Right lobe of liver (tissue), 6 donors: ENCODE measurements around the gene CLDND2. TPM values are rescaled to one million over a fixed set of nuclear protein-coding genes. Genes with fewer than 3 reads are reported as not detected.
A peak's percentile ranks its signal among the peaks of the same experiment; 100 is the strongest.

Experiments used
- ATAC-seq, 4 donors: fragments of 200-7000 bp; cut with Tn5 transposase; one replicate each; pipeline ENCODE4 v1.9.1; 2020; ENCODE audit warnings: mild to moderate bottlenecking in 4 of 4, moderate library complexity in 4 of 4
- DNase-seq, 3 donors: peaks; one replicate each; pipeline ENCODE4 v3.0.0-alpha.2; 2020
- H3K27ac ChIP-seq, 3 donors: fragments of 200-600 bp; one replicate each; pipeline ENCODE4 v1.8.0; 2022
- H3K27me3 ChIP-seq, 2 donors: fragments of 200-600 bp; one replicate each; pipeline ENCODE4 v1.8.0; 2022
- H3K36me3 ChIP-seq, 4 donors: fragments of 200-600 bp; sonication (generic) in 1 of 4; one replicate each; pipeline versions ENCODE4 v1.5.1 to v1.8.0; 2017 to 2022; ENCODE audit warnings: control low read depth in 1 of 4
- H3K4me1 ChIP-seq, 4 donors: fragments of 200-600 bp; sonication (generic) in 1 of 4; one replicate each; pipeline versions ENCODE4 v1.5.1 to v1.8.0; 2017 to 2022; ENCODE audit warnings: control low read depth in 1 of 4
- H3K4me3 ChIP-seq, 3 donors: fragments of 200-600 bp; one replicate each; pipeline ENCODE4 v1.8.0; 2022
- H3K9me3 ChIP-seq, 4 donors: fragments of 200-600 bp; sonication (generic) in 1 of 4; one replicate each; pipeline versions ENCODE4 v1.5.1 to v1.8.0; 2017 to 2022; ENCODE audit warnings: control low read depth in 1 of 4
- CTCF ChIP-seq, 4 donors: fragments of 200-600 bp in 3 of 4; fragments of 450-650 bp in 1 of 4; IDR thresholded peaks; one replicate each; pipeline versions ENCODE4 v1.5.1 to v1.8.0; 2016 to 2022; ENCODE audit warnings: antibody characterized with exemption in 4 of 4, mild to moderate bottlenecking in 2 of 4
- POLR2A ChIP-seq: fragments of 450-650 bp; IDR thresholded peaks from one replicate; pipeline ENCODE4 v1.6.1; 2017; ENCODE audit warnings: antibody characterized with exemption, mild to moderate bottlenecking
- WGBS: methylation state at CpG from one replicate; pipeline ENCODE4 v1.1.6; 2018; ENCODE audit warnings: low coverage, low lambda C conversion rate; ENCODE audit not compliant: insufficient coverage; ENCODE audit errors: missing lambda C conversion rate; 5-methylcytosine and 5-hydroxymethylcytosine counted together
- intact Hi-C, 2 donors: fragments of 100-400 bp; cut with DNase I; formaldehyde crosslinking; loops; one replicate each; pipeline versions ENCODE4 v1.11.2 to v1.14.1; 2022
- total RNA-seq, 6 experiments: library from RNA; depleted of rRNA in 2 of 6; stranded (reverse); fragments of >200 nt in 2 of 6; fragmentation: NEBNext Ultra II Directional in 3 of 6; extraction: Animal tissue kit (Norgen Biotek cat#: 25700) in 3 of 6; gene quantifications; one replicate each; pipeline versions ENCODE4 v1.1.0 to v1.2.4, GENCODE V29; 2016 to 2023
- donor health status: DM: no; HTN: yes; CAD: no.
- donor health status: DM: no; HTN: no; CAD: no.
- donor health status: DM: no; HTN: no; CAD: no.
- donor health status: DM: no; HTN: yes; CAD: no.
- donor health status: DM: no; HTN: yes; CAD: no.

CLDND2 gene
- total RNA-seq, 6 experiments from 2014 or later = 1.00 to 1.2 TPM; not detected in 4

GRCh38 chr19:51342631-51343569 is 25.9 kb downstream of the CLDND2 start:
- no peaks in the 10 kb centered on the region for H3K27me3 ChIP-seq
- H3K4me3 ChIP-seq = no peak overlapping the region
- H3K27ac ChIP-seq = no peak overlapping the region
- ATAC-seq = no peak
- H3K4me1 ChIP-seq = peaks cover 0 to 25% (median 1%) of the 10 kb centered on the region in 4 donors
- DNase-seq = no peak
- H3K9me3 ChIP-seq = no peaks in the 10 kb centered on the region
- TF ChIP-seq CTCF (IDR thresholded peaks at IDR 0.05) (no peak), POLR2A (no peak)
- WGBS = 56% methylated on average over 6 of the region's 9 CpGs
- peaks cover 0 to 27% (median 12%) of the 10 kb centered on the region in 4 donors for H3K36me3 ChIP-seq
- intact Hi-C loops = no loop called here

- no peak for ATAC-seq
- Histone ChIP-seq H3K4me3 (no peak within 1 kb of the TSS), H3K27me3 (no peaks in the 10 kb centered on the region), H3K4me1 (peaks cover 0 to 18% (median 0%) of the 10 kb centered on the region in 4 donors), H3K9me3 (no peaks in the 10 kb centered on the region), H3K36me3 (peaks cover 0 to 22% (median 11%) of the 10 kb centered on the region in 4 donors), H3K27ac (peak within 1 kb of the TSS in 1 of 3 donors; percentile 33)
- intact Hi-C loops = no loop called here
- DNase-seq = no peak
- 60% methylated on average over 1 of the region's 3 CpGs for WGBS
- TF ChIP-seq POLR2A (no peak), CTCF (IDR thresholded peaks at IDR 0.05) (no peak)
These were observed 26.7 kb downstream of the CLDND2 start, which contains the start of gene VSIG10L for GRCh38 chr19:51341976-51342580. Gene VSIG10L (minus strand): TSS chr19:51342139. CDS start chr19:51342124, 15 bp downstream.

- Histone ChIP-seq H3K27ac (peak overlapping the region in 1 of 3 donors; percentile 33), H3K9me3 (no peaks in the 10 kb centered on the region), H3K27me3 (no peaks in the 10 kb centered on the region), H3K36me3 (peaks cover 0 to 12% (median 6%) of the 10 kb centered on the region in 4 donors), H3K4me1 (peaks cover 0 to 18% (median 0%) of the 10 kb centered on the region in 4 donors), H3K4me3 (no peak overlapping the region)
- intact Hi-C loops = no loop called here
- TF ChIP-seq POLR2A = no peak
- no peak for TF ChIP-seq CTCF (IDR thresholded peaks at IDR 0.05)
- DNase-seq (no peak), ATAC-seq (no peak)
- WGBS = 78% methylated on average over 8 of the region's 18 CpGs
These were observed 27.7 kb downstream of the CLDND2 start for GRCh38 chr19:51341066-51341465.

- peak; percentile 100 for DNase-seq
- Histone ChIP-seq H3K27me3 (no peaks in the 10 kb centered on the region), H3K36me3 (peaks cover 0 to 6% (median 2%) of the 10 kb centered on the region in 4 donors), H3K4me3 (peak overlapping the region; percentile 65 to 77 (median 75)), H3K27ac (peak overlapping the region; percentile 54 to 73 (median 58)), H3K4me1 (peaks cover 0 to 18% (median 0%) of the 10 kb centered on the region in 4 donors), H3K9me3 (no peaks in the 10 kb centered on the region)
- peak; percentile 91 to 96 (median 94) for ATAC-seq
- intact Hi-C loops = loop anchor here in 1 of 2 donors (5.0 kb wide), 1 partner anchor 67 kb away; no protein-coding TSS in a partner anchor
- TF ChIP-seq CTCF (IDR thresholded peaks at IDR 0.05) = peak in 3 of 4 donors; percentile 22 to 42 (median 41)
- TF ChIP-seq POLR2A = peak; percentile 88
- WGBS = 4% methylated on average over 22 of the region's 107 CpGs
These were observed 28.8 kb downstream of the CLDND2 start for GRCh38 chr19:51339687-51340656.
